Measurements from ENCODE around the gene MON1A. TPM values are rescaled to one million over a fixed set of nuclear protein-coding genes. Genes with fewer than 3 reads are reported as not detected.

The MON1A gene
- total RNA-seq, 1 experiment from 2014 or later: 8.9 TPM

- DNase-seq (ENCODE audit: extremely low read depth, low read depth): no peak
These were observed 30.6 kb downstream of the MON1A start for GRCh38 chr3:49898991-49899390.

GRCh38 chr3:49896345-49896744, 33.3 kb downstream of the MON1A start:
- DNase-seq (ENCODE audit: extremely low read depth, low read depth): no peak

GRCh38 chr3:49895791-49896190, 33.8 kb downstream of the MON1A start:
- DNase-seq (ENCODE audit: extremely low read depth, low read depth): no peak

GRCh38 chr3:49889296-49889695, 40.3 kb downstream of the MON1A start:
- no peak for DNase-seq (ENCODE audit: extremely low read depth, low read depth)

GRCh38 chr3:49886922-49887265, 42.7 kb downstream of the MON1A start:
- DNase-seq (ENCODE audit: extremely low read depth, low read depth): no peak

GRCh38 chr3:49883998-49884397, 45.6 kb downstream of the MON1A start:
- DNase-seq (ENCODE audit: extremely low read depth, low read depth): no peak

GRCh38 chr3:49882166-49882565, 47.4 kb downstream of the MON1A start:
- DNase-seq (ENCODE audit: extremely low read depth, low read depth): no peak

- DNase-seq (ENCODE audit: extremely low read depth, low read depth): no peak
These were observed 48.9 kb downstream of the MON1A start for GRCh38 chr3:49880581-49881315.

- DNase-seq (ENCODE audit: extremely low read depth, low read depth): no peak
These were observed 49.9 kb downstream of the MON1A start for GRCh38 chr3:49879721-49880120.

GRCh38 chr3:49878686-49879085, 50.9 kb downstream of the MON1A start:
- no peak for DNase-seq (ENCODE audit: extremely low read depth, low read depth)

- no peak for DNase-seq (ENCODE audit: extremely low read depth, low read depth)
These were observed 51.9 kb downstream of the MON1A start for GRCh38 chr3:49877716-49878115.

GRCh38 chr3:49876567-49876966, 53.0 kb downstream of the MON1A start:
- no peak for DNase-seq (ENCODE audit: extremely low read depth, low read depth)

GRCh38 chr3:49873623-49874022, 56.0 kb downstream of the MON1A start:
- DNase-seq (ENCODE audit: extremely low read depth, low read depth): no peak

GRCh38 chr3:49872801-49873281, 56.8 kb downstream of the MON1A start:
- no peak for DNase-seq (ENCODE audit: extremely low read depth, low read depth)

- no peak for DNase-seq (ENCODE audit: extremely low read depth, low read depth)
These were observed 58.0 kb downstream of the MON1A start for GRCh38 chr3:49871531-49872153.

GRCh38 chr3:49869525-49870126, 60.0 kb downstream of the MON1A start, which contains the start of gene CAMKV:
TSS of gene CAMKV (minus strand) at chr3:49869906. CDS start at chr3:49862388, 7,518 bp downstream.
- DNase-seq (ENCODE audit: extremely low read depth, low read depth): no peak

- DNase-seq (ENCODE audit: extremely low read depth, low read depth): no peak
These were observed 60.6 kb downstream of the MON1A start for GRCh38 chr3:49868862-49869466.

GRCh38 chr3:49867871-49868321, 61.7 kb downstream of the MON1A start:
- DNase-seq (ENCODE audit: extremely low read depth, low read depth): peak; percentile 15

GRCh38 chr3:49867400-49867799, 62.2 kb downstream of the MON1A start:
- DNase-seq (ENCODE audit: extremely low read depth, low read depth): no peak

GRCh38 chr3:49865198-49865784, 64.3 kb downstream of the MON1A start:
- no peak for DNase-seq (ENCODE audit: extremely low read depth, low read depth)

- no peak for DNase-seq (ENCODE audit: extremely low read depth, low read depth)
These were observed 65.1 kb downstream of the MON1A start for GRCh38 chr3:49864505-49864904.

All from NCI-H460 (cell line).